GM19240 (cell line): ENCODE results near the gene ABCC3.

Source experiments
- DNase-seq: peaks from one replicate; pipeline ENCODE4 v3.0.0; 2011; ENCODE audit warnings: low spot score; ENCODE audit not compliant: insufficient read length

The ABCC3 gene, protein sequence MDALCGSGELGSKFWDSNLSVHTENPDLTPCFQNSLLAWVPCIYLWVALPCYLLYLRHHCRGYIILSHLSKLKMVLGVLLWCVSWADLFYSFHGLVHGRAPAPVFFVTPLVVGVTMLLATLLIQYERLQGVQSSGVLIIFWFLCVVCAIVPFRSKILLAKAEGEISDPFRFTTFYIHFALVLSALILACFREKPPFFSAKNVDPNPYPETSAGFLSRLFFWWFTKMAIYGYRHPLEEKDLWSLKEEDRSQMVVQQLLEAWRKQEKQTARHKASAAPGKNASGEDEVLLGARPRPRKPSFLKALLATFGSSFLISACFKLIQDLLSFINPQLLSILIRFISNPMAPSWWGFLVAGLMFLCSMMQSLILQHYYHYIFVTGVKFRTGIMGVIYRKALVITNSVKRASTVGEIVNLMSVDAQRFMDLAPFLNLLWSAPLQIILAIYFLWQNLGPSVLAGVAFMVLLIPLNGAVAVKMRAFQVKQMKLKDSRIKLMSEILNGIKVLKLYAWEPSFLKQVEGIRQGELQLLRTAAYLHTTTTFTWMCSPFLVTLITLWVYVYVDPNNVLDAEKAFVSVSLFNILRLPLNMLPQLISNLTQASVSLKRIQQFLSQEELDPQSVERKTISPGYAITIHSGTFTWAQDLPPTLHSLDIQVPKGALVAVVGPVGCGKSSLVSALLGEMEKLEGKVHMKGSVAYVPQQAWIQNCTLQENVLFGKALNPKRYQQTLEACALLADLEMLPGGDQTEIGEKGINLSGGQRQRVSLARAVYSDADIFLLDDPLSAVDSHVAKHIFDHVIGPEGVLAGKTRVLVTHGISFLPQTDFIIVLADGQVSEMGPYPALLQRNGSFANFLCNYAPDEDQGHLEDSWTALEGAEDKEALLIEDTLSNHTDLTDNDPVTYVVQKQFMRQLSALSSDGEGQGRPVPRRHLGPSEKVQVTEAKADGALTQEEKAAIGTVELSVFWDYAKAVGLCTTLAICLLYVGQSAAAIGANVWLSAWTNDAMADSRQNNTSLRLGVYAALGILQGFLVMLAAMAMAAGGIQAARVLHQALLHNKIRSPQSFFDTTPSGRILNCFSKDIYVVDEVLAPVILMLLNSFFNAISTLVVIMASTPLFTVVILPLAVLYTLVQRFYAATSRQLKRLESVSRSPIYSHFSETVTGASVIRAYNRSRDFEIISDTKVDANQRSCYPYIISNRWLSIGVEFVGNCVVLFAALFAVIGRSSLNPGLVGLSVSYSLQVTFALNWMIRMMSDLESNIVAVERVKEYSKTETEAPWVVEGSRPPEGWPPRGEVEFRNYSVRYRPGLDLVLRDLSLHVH (N-terminal part only)

DNA sequence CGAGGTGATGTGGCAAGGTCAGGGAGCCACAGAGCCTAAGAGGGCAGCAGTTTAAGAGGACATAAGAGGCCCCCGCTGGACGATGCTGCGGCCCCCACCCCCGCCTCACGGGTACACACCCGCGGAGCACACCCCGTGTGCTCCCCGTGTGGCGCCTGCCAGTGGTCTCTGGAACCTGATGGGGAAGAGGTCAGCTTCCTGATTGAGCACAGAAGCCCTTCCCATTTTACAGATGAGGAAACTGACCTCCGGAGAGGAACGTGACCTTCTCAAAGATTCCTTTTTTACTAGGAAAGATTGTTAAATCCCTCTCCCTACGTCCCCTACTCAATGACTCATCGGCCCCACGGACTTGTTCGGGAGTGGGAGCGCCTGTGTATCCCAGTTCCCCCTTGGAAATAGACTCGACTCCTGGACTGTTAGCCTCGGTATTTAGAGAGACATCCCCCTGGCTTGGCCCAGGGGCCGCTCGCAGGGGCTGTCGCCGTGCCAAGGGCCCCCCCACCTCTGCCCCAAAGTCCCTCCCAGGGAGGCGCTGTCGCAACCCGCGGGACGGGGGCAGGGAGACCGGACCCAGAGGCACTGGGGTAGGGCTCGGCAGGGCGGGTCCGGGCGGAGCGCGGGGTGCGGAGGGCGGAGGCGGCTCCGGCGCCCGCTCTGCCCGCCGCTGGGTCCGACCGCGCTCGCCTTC lies at the start of gene ABCC3:
Gene ABCC3, plus strand, starts transcription at position 658 of the 691 bp plus-strand sequence. CDS start 56 bp downstream, outside the sequence.
- DNase-seq: no peak

DNA sequence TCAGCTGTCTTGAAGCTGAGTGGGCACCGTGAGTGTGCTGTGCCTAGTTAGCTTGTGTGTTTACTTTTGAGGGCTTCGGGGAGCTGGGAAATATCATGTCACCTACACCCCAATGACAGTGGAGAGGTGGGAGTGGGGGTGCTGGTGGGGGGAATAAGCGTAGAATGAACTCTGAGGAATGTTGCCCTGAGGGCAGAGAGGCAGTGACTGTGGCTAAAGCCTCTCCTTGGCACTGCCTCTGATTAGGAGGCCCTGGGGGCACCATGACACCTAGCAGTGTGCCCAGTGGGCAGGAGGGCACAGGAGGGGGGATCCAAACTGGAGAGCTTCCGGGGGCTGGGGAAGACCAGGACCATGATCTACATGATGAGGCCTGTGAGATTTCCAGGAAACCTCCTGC lies 49.3 kb upstream of the ABCC3 start:
- DNase-seq: no peak

DNA sequence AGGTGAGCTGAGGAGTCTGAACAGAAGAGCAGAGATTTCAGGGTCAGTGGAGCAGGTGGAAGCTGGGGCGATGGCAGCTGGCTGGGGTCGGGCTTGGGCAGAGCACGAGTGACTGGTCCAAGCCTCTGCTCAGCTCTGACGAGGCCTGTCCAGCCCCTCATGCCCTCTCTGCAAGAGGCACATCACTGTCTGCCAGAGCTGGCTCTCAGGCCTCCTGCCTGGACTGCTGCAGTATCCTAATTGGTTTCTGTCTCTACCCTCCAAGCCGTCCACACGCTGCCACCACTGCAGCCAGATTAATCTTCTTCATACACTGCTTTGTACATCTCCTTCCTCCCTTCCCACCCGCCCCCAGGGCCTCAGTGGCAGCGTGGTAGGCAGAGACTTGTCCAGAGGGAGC lies 48.8 kb upstream of the ABCC3 start:
- DNase-seq: no peak

DNA sequence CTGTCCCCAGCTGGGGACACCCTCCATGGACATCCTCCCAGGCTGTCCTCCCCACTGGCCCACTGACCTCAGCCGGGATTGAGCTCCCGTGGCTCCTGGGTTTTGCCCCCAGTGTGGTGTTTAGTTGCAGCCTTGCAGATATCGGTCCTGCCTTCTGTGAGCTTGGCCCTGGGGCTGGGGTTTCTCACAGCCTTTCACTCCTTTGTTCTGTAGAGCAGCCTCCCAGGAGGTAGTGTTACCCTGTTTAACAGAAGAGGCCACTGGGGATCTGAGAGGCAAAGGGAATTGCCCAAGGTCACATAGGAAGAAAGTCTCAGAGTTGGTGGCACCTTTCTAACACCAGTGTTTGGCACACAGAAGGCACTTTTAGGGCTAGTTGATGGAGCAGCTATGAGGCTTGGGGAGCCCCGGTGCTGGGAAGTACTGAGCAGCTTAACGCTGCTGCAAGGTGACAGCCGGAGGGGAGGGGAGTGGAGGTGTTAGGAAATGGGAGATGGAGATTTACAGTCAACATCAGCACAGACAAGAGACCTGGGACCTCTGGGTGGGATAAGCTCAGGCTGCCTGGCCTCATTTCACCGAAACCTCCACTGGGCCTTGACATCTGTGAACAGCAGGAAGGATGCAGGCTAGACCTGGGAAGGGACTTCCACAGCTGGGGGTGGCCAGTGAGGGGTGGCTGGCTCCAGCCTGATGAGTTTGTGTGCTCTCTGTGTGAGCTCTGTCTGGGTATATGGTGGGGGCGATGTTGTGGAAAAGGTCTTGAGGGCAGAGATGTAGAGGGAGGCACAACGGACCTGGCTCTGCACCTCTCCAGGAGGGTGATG lies 48.0 kb upstream of the ABCC3 start:
- DNase-seq: no peak

DNA sequence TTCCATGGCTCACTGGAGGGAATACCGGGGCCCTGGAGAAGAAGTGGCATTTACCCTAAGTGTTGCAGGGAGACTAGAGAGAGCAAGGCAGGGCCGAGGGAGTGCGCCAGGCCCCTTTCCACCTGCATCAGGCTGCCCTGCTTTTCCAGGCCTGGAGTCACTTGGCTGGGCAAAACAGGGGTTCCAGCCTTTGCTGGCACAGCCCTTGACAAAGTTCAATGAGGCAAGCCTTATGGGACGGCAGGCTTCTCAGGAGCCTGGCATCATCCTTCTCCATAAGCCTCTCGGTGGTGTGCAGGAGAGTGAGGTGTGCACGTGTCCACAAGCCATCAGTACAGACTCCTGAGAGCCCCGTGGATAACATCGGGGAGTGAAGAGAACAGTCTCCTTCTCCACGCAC lies 47.1 kb upstream of the ABCC3 start:
- no peak for DNase-seq

DNA sequence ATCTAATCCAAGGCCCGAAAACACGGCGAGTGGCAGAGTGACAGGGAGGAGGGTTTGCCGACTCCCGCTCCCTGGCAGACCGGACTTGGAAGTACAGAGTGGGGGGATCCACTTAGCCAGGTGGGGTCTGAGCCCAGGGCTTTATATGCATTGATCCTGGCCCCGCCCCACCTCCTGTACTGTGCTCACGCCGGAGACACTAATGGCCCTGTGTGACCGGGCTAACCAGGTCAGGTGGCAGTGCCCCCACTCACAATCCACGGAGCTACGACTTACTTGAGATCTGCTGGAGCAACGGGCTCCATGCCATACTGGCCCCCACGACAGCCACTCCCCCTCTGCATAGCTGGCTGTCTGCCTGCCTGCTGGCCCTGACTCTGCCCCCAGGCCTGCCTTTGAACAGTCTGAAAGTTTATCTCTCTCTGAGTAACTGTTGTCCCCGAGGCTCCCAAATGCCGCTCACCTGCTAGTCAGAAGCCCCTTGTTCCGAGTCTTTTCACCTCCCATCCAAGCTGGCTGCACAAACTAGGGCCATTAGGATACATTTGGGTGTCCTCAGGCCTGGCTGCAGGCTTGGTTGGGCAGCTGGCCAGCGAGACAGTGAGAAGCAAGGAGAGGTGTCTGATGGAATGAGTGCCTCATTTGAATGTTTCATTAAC lies 46.2 kb upstream of the ABCC3 start:
- DNase-seq: no peak

DNA sequence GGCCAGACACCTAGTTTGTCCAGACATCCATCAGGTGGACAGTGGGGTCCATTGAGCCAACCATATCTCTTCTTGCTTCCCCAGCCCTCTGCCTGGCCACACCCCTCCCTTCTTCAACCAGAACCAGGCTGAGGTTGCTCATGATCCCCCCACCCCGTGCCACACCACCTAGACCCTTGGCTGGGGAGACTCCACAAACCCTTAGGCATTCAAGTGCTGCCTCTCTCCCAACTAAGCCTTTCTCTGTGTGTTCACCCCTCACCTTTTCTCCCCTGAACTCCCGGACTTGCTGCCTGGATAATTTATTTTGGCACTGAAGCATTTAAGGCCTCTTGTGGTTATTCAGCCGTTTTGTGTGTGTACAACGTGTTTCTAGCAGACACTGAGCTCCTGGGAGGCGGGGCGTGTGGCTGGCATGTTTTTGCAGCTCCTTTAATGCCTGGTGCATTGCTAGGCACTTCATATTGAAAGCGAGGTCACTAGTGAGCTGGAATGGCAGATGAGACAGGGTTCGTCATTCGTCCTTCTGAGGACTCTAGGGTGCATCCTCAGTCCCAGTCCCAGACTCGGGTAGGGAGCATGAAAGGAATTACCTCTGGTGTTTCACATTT lies 45.5 kb upstream of the ABCC3 start:
- DNase-seq: no peak

DNA sequence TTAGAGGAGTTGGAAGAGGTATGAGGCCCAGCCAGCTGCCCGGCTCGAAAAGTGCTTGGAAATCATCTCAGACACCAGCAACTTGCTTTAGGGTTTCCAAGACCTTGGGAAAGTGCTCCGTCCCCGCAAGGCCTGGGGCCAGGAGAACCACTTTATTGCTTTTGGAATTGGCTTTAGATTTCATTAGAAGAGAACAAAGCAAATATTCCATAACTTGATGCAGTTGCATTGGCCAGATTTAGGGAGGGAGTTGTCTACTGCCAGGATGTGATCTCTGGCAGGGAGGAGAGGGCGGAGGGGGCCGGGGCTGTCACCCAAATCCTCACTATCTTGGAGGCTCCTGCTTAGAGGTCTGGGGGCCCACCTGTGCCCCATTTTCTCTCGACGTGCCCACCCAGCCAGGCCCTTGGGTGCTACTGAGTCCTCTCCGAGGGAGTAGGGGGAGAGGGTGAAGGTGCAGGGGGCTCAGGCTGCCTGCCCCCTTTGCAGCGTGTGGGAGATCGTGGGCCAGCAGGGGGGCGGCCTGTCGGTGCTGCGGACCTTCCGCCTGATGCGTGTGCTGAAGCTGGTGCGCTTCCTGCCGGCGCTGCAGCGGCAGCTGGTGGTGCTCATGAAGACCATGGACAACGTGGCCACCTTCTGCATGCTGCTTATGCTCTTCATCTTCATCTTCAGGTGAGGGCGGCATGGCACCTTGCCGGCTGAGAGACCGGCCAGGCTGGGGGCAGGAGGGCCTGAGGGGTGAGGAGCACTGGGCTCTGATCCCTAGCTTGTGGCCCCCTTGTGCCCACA lies 43.5 kb upstream of the ABCC3 start:
- DNase-seq: no peak

DNA sequence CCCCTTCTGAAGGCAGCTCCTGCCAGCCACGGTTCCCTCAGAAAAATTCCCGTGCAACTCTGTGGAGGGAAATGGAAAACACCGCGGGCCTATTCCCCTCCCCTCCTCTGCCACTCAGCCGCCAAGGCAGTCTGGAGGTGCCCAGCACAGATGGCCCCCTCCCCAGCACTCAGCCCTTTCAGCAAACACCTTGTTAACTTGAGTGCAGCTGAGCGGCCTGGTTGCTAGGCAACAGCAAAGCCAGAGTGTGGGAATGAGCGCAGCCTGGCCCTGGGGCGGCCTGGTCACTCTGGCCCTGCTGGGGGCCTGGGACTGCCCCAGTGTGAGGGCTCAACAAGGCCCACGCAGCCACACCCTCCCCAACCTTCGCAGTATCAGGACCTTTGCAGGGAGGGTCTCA lies 41.4 kb upstream of the ABCC3 start:
- no peak for DNase-seq

DNA sequence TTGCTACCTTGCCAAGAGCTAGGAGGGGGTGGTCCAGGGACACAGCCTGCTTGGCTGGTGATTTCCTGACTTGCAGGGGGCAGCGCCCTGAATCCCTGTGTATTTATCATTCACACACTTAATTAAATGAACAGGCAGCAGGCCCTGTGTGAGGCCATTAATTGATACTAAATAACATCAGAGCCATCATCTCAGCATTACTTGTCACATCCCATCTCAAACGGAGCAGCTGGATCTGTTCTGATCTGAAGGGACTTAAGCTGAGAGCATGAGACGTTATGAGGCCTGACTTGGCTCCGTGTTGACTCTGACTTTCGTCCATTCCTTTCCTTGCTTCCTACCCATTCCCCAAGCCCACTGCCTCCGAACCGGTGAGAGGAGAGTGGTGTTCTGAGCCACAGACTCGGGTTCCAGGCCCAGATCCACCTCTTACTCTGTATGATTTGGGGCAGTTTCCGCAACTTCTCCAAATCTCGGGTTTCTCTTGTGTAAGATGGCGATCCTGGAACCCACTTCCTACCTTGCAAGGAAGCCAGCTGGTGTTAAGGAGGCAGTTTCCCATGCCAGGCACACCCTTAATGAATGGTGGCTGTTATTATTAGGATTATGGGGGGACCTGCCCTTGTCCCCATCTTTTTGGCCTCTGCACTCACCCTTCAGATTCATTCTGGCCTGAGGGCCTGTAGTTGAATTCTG lies 40.4 kb upstream of the ABCC3 start:
- no peak for DNase-seq

DNA sequence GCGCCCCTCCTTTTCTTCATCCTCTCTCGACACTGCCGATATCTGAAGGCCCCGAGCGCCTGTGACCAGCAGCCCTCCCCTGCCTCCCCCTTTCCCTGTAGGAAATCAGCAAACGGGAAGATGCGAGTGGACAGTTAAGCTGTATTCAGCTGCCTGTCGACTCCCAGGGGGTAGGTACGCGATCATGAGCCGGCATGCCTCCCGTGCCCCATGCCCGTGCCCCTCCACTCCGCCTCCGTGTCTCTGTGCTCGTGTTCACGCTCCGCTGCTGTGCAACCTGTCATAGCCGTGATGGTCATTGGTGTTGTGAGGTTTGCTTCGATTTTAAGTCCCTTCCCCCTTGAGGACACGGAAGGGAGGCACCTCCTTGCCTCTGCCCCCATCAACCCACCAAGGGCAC lies 39.8 kb upstream of the ABCC3 start:
- DNase-seq: no peak

DNA sequence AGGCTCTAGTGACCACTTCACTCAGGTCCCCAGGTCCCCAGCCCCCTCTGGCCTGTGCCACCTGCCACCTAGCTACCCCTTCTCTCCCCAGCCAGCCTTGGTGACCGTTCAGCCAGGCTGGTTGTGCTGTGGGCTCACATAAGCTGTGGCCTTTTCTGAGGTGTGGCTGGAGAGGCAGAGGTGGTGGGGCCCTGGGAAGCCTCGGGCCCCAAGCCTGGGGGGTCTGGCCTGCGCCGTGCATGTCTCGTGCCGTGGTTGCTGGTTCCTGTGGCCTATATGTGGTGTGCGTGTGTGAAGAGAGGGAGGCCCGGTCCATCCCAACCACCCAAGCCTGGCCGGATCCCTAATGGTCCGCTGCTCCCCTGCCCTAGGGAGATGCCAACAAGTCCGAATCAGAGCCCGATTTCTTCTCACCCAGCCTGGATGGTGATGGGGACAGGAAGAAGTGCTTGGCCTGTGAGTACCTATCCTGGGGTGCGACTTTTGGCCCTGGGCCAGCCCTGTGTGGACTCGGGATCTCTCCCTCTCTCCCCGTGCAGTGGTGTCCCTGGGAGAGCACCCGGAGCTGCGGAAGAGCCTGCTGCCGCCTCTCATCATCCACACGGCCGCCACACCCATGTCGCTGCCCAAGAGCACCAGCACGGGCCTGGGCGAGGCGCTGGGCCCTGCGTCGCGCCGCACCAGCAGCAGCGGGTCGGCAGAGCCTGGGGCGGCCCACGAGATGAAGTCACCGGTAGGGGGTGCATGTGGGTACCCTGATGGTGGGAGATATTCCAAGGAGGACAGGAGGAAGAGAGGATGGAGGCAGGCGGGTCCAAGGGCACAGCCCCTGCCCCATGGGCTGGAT lies 38.3 kb upstream of the ABCC3 start:
- no peak for DNase-seq

DNA sequence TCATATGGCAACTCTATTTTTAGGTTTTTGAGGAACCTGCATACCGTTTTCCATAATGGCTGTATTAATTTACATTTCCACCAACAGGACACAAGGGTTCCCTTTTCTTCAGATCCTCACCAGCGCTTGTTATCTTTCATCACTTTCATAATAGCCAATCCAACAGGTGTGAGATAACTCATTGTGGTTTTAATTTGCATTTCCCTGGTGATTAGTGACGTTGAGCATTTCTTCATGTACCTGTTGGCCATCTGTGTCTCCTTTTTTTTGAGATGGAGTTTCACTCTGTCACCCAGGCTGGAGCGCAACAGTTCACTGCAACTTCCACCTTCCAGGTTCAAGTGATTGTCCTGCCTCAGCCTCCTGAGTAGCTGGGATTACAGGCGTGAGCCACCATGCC lies 36.2 kb upstream of the ABCC3 start:
- no peak for DNase-seq

DNA sequence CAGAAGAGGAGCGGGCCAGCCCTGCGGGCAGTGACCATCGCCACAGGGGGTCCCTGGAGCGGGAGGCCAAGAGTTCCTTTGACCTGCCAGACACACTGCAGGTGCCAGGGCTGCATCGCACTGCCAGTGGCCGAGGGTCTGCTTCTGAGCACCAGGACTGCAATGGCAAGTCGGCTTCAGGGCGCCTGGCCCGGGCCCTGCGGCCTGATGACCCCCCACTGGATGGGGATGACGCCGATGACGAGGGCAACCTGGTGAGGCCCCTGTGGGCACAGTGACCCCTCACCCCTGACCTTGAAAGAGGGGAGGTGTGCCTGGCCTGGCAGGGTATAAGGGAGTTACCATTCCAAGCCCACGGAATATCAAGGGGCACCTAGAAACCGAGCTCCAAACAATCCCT lies 35.1 kb upstream of the ABCC3 start:
- no peak for DNase-seq

DNA sequence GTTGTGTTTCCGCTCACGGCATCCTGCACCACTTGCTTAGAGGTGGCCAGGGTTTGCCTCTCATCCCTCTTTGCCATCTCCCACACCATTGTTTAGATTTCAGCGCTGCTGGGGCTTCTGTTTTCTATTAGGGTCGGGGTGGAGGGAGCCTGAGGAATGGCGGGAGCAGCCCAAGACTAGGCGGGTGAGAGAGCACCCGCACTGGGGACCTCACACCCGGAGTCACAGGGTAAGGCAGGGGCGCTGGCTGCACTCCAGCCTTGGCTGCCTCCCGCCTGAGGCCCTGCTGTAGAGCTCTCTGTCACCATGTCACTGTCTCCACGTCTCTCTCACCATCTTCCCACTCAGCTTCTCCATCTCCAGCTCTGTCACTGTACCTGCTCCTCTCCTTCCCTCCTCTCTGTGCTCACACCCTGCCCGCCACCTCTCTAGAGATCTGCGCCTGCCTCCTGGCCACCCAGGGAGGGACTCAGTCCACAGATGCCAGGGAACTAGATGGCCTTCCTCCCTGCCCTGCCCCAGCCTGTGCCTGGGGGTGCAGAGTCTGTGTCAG lies 32.8 kb upstream of the ABCC3 start:
- no peak for DNase-seq

DNA sequence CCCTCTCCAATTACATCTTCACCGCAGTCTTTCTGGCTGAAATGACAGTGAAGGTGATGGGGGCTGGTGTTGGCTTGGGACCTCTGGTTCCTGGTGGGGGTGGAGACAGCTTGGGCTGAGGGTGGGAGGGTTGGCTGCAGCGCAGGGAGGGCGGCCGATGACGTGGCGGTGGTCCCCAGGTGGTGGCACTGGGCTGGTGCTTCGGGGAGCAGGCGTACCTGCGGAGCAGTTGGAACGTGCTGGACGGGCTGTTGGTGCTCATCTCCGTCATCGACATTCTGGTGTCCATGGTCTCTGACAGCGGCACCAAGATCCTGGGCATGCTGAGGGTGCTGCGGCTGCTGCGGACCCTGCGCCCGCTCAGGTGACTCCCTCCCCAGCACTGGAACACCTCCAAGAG lies 31.8 kb upstream of the ABCC3 start:
- no peak for DNase-seq

DNA sequence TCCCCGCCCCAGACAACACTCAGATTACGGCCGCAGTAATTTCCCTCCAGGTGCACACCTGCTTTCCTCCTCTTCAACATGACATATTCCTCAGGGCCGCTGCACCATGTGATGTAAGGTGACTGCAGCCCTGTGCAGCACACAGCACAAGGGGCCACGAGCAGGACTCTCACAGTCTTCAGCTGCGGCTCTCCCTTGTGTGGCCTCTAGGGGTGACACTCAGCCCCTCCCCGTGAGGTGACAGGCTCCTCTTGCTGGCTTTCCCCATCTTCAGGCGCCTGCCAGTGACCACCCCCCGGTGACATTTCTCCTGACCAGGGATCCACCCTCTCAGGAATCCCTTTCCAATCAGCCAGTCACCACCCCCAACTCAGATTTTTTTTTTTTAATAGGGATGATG lies 31.3 kb upstream of the ABCC3 start:
- DNase-seq: peak; percentile 32
